Fibroblast of pulmonary artery (primary cell): ENCODE results near the gene BOLA3.

Source experiments
- DNase-seq: peaks from one replicate; pipeline ENCODE4 v3.0.0-alpha.2; 2010; ENCODE audit warnings: low read depth
- H3K4me3 ChIP-seq: replicated peaks from 2 replicates; pipeline ENCODE4 v1.5.1; 2011; ENCODE audit warnings: low read depth, mild to moderate bottlenecking, control low read depth, low read length, moderate library complexity
- CTCF ChIP-seq: IDR thresholded peaks from 2 replicates; pipeline ENCODE4 v1.5.1; 2011; ENCODE audit warnings: mild to moderate bottlenecking, control low read depth, low read length, inconsistent platforms; ENCODE audit errors: missing control alignments

Gene BOLA3

GRCh38 chr2:74111380-74111779, 36.3 kb downstream of the BOLA3 start:
- no peak overlapping the region for H3K4me3 ChIP-seq
- no peak for DNase-seq
- no peak for TF ChIP-seq CTCF

GRCh38 chr2:74110537-74110936, 37.2 kb downstream of the BOLA3 start:
- no peak overlapping the region for H3K4me3 ChIP-seq
- no peak for TF ChIP-seq CTCF
- DNase-seq, result no peak

GRCh38 chr2:74109551-74109950, 38.2 kb downstream of the BOLA3 start:
- no peak for DNase-seq
- no peak overlapping the region for H3K4me3 ChIP-seq
- no peak for TF ChIP-seq CTCF

GRCh38 chr2:74107071-74107470, 40.6 kb downstream of the BOLA3 start:
- no peak for TF ChIP-seq CTCF
- DNase-seq, result no peak
- H3K4me3 ChIP-seq, result no peak overlapping the region

- TF ChIP-seq CTCF, result no peak
- DNase-seq, result no peak
- no peak overlapping the region for H3K4me3 ChIP-seq
Measured at GRCh38 chr2:74105413-74105812, 42.3 kb downstream of the BOLA3 start.

- TF ChIP-seq CTCF, result peak; percentile 22
- no peak overlapping the region for H3K4me3 ChIP-seq
- DNase-seq, result peak; percentile 26
Measured at GRCh38 chr2:74104839-74105238, 42.9 kb downstream of the BOLA3 start.

- H3K4me3 ChIP-seq, result no peak overlapping the region
- no peak for TF ChIP-seq CTCF
- DNase-seq, result no peak
Measured at GRCh38 chr2:74103763-74104162, 43.9 kb downstream of the BOLA3 start.
